Measurements from ENCODE around the gene FAM3C.

DNA sequence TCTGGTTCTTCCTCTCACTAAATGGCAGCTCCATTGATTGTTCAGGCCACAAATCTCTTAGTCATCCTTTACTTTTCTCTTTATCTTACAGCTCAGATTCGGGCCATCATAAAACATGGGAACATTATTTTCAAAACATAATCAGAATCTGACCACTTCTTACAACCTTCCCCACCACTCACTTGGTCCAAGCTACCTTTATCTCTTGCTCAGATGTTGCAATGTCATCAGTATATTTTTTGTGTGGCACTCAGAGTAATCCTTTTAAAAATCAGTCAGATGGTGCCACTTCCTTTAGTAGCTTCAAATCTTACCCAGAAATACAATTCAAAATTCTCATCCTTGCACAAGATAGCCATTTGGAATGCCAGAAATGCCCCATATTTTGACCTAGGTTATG lies 34.5 kb upstream of the FAM3C start:
- TF ChIP-seq, protein P1, sequence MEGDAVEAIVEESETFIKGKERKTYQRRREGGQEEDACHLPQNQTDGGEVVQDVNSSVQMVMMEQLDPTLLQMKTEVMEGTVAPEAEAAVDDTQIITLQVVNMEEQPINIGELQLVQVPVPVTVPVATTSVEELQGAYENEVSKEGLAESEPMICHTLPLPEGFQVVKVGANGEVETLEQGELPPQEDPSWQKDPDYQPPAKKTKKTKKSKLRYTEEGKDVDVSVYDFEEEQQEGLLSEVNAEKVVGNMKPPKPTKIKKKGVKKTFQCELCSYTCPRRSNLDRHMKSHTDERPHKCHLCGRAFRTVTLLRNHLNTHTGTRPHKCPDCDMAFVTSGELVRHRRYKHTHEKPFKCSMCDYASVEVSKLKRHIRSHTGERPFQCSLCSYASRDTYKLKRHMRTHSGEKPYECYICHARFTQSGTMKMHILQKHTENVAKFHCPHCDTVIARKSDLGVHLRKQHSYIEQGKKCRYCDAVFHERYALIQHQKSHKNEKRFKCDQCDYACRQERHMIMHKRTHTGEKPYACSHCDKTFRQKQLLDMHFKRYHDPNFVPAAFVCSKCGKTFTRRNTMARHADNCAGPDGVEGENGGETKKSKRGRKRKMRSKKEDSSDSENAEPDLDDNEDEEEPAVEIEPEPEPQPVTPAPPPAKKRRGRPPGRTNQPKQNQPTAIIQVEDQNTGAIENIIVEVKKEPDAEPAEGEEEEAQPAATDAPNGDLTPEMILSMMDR (IDR thresholded peaks at IDR 0.05; ENCODE audit: low read length) = no peak
- TF ChIP-seq EZH2phosphoT487 (IDR thresholded peaks at IDR 0.05; ENCODE audit: low read length) = no peak

Data from MM.1S (cell line).